ENCODE measurements around the gene ZCCHC8.
A peak's percentile ranks its signal among the peaks of the same experiment; 100 is the strongest.

The ZCCHC8 gene

GRCh38 chr12:122528992-122529391 is 28.3 kb upstream of the ZCCHC8 start:
- no peak overlapping the region for H3K4me3 ChIP-seq (replicated peaks; ENCODE audit: insufficient read depth, low read length)
- H3K27me3 ChIP-seq (ENCODE audit: insufficient read depth, poor library complexity, severe bottlenecking) = no peaks in the 10 kb centered on the region
- TF ChIP-seq CTCF (IDR thresholded peaks at IDR 0.05; ENCODE audit: insufficient read depth, low read length) (no peak), REST (IDR thresholded peaks at IDR 0.05; ENCODE audit: insufficient replicate concordance, low read depth) (no peak), POLR2AphosphoS5 (IDR thresholded peaks at IDR 0.05; ENCODE audit: low read depth) (no peak), GABPA (IDR thresholded peaks at IDR 0.05; ENCODE audit: low read depth) (no peak)
- H3K27ac ChIP-seq (replicated peaks) = no peak overlapping the region
- no peak for DNase-seq (ENCODE audit: low read depth in 1 of 2, low spot score in 1 of 2)

GRCh38 chr12:122528582-122528981 is 27.9 kb upstream of the ZCCHC8 start:
- no peak for TF ChIP-seq SPI1 (IDR thresholded peaks at IDR 0.05; ENCODE audit: borderline replicate concordance, low read depth)
- no peak for TF ChIP-seq POLR2AphosphoS5 (IDR thresholded peaks at IDR 0.05; ENCODE audit: low read depth)
- TF ChIP-seq REST (IDR thresholded peaks at IDR 0.05; ENCODE audit: insufficient replicate concordance, low read depth) = no peak
- TF ChIP-seq CTCF (IDR thresholded peaks at IDR 0.05; ENCODE audit: insufficient read depth, low read length) = no peak
- TF ChIP-seq GABPA (IDR thresholded peaks at IDR 0.05; ENCODE audit: low read depth) = no peak
- H3K27ac ChIP-seq (replicated peaks) = no peak overlapping the region

GRCh38 chr12:122527478-122527944 is 26.8 kb upstream of the ZCCHC8 start:
- TF ChIP-seq REST (IDR thresholded peaks at IDR 0.05; ENCODE audit: insufficient replicate concordance, low read depth) = no peak
- no peak for TF ChIP-seq CTCF (IDR thresholded peaks at IDR 0.05; ENCODE audit: insufficient read depth, low read length)
- no peak; the same call in 1 of the 2 replicates for TF ChIP-seq POLR2AphosphoS5 (IDR thresholded peaks at IDR 0.05; ENCODE audit: low read depth)
- TF ChIP-seq GABPA (IDR thresholded peaks at IDR 0.05; ENCODE audit: low read depth) = no peak; the same call in 1 of the 2 replicates
- TF ChIP-seq SPI1 (IDR thresholded peaks at IDR 0.05; ENCODE audit: borderline replicate concordance, low read depth) = peak; percentile 25; the same call in 1 of the 2 replicates
- peak overlapping the region; percentile 100 for H3K27ac ChIP-seq (replicated peaks)
- DNase-seq (ENCODE audit: low read depth in 1 of 2, low spot score in 1 of 2) = peak in 1 of 2 experiments; percentile 75
- H3K27me3 ChIP-seq (ENCODE audit: insufficient read depth, poor library complexity, severe bottlenecking) = no peaks in the 10 kb centered on the region
- H3K4me3 ChIP-seq (replicated peaks; ENCODE audit: insufficient read depth, low read length) = peak overlapping the region; percentile 68

More at GRCh38 chr12:122528582-122528981, 27.9 kb upstream of the ZCCHC8 start:
- DNase-seq (ENCODE audit: low read depth in 1 of 2, low spot score in 1 of 2) = no peak
- no peak overlapping the region; the same call in 1 of the 2 replicates for H3K4me3 ChIP-seq (replicated peaks; ENCODE audit: insufficient read depth, low read length)
- no peaks in the 10 kb centered on the region for H3K27me3 ChIP-seq (ENCODE audit: insufficient read depth, poor library complexity, severe bottlenecking)
